Left lung (tissue), 10 donors: ENCODE measurements around the gene NLN. TPM values are rescaled to one million over a fixed set of nuclear protein-coding genes. Genes with fewer than 3 reads are reported as not detected.

Experiments used
- ATAC-seq: fragments of 200-7000 bp; cut with Tn5 transposase; one replicate; pipeline ENCODE4 v1.9.1; 2020; ENCODE audit warnings: moderate library complexity
- DNase-seq, 4 donors: peaks; one replicate each; pipeline ENCODE4 v3.0.0-alpha.2; 2013 to 2020
- H3K27ac ChIP-seq, 2 donors: fragments of 200-600 bp; sonication (generic) in 1 of 2; one replicate each; pipeline versions ENCODE4 v1.5.0 to v1.8.0; 2020 to 2021
- H3K27me3 ChIP-seq, 2 donors: fragments of 200-600 bp; sonication (generic) in 1 of 2; one replicate each; pipeline versions ENCODE4 v1.5.0 to v1.8.0; 2020 to 2021
- H3K36me3 ChIP-seq, 2 donors: fragments of 200-600 bp; sonication (generic) in 1 of 2; one replicate each; pipeline versions ENCODE4 v1.5.0 to v1.8.0; 2020 to 2021
- H3K4me1 ChIP-seq, 2 donors: fragments of 200-600 bp; one replicate each; pipeline ENCODE4 v1.8.0; 2021
- H3K4me3 ChIP-seq, 2 donors: fragments of 200-600 bp; sonication (generic) in 1 of 2; one replicate each; pipeline versions ENCODE4 v1.5.0 to v1.8.0; 2020 to 2021; ENCODE audit warnings: mild to moderate bottlenecking in 1 of 2
- H3K9me3 ChIP-seq, 2 donors: fragments of 200-600 bp; sonication (generic) in 1 of 2; one replicate each; pipeline versions ENCODE4 v1.5.0 to v1.8.0; 2020 to 2021
- CTCF ChIP-seq, 2 donors: fragments of 200-600 bp; sonication (generic) in 1 of 2; IDR thresholded peaks; one replicate each; pipeline versions ENCODE4 v1.5.0 to v1.8.0; 2021; ENCODE audit warnings: antibody characterized with exemption in 2 of 2
- intact Hi-C, 2 donors: fragments of 100-400 bp; cut with DNase I; formaldehyde crosslinking; loops; one replicate each; pipeline versions ENCODE4 v1.11.2 to v1.14.2; 2022
- polyA plus RNA-seq, 6 donors: library from polyadenylated mRNA; unstranded; fragments of 120-200 nt; gene quantifications; one replicate each; pipeline ENCODE4 v1.2.1, GENCODE V29; 2013; ENCODE audit not compliant: insufficient read length in 6 of 6
- total RNA-seq, 2 donors: library from RNA; stranded (reverse); fragmentation: NEBNext Ultra II Directional; extraction: Animal tissue kit (Norgen Biotek cat#: 25700); gene quantifications; one replicate each; pipeline ENCODE4 v1.2.1, GENCODE V29; 2021
- donor health status: DM: no; HTN: yes; CAD: no.
- donor health status: DM: no; HTN: no; CAD: no.

The NLN gene
- total and polyA plus RNA-seq, 8 donors: 18.0 to 29.1 (median 22.3) TPM

DNA sequence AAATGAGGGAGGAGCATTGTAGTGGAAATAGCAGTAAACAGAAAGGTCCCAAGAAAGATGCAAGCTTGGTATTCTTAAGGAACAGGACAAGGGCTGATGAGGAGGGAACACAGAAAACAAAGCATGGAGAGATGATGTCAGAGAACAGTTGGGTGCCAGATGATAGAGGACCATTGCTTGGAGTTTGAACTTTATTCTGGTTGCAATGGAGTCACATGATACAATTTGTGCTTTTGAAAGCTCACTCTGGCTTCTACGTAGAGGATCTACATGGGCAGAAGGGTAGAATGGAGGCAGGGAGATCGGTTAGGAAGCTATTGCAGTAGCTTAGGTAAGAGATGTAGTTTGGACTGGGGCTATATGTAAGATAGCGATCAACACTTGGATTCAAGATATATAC, 39.9 kb upstream of the NLN start:
- no peaks in the 10 kb centered on the region for H3K27me3 ChIP-seq
- TF ChIP-seq CTCF (IDR thresholded peaks at IDR 0.05): no peak
- no peak overlapping the region for H3K27ac ChIP-seq
- H3K36me3 ChIP-seq: peaks cover 0 to 62% of the 10 kb centered on the region in 2 donors
- H3K4me3 ChIP-seq: no peak overlapping the region
- DNase-seq: no peak
- intact Hi-C loops: no loop called here
- no peak for ATAC-seq
- no peaks in the 10 kb centered on the region for H3K9me3 ChIP-seq
- no peaks in the 10 kb centered on the region for H3K4me1 ChIP-seq

- ATAC-seq (no peak), DNase-seq (no peak)
- H3K27me3 ChIP-seq: no peaks in the 10 kb centered on the region
- H3K4me3 ChIP-seq: no peak overlapping the region
- intact Hi-C loops: no loop called here
- TF ChIP-seq CTCF (IDR thresholded peaks at IDR 0.05): no peak
- no peak overlapping the region for H3K27ac ChIP-seq
- peaks cover 0 to 29% of the 10 kb centered on the region in 2 donors for H3K36me3 ChIP-seq
- H3K9me3 ChIP-seq: no peaks in the 10 kb centered on the region
- no peaks in the 10 kb centered on the region for H3K4me1 ChIP-seq
These were observed 28.9 kb upstream of the NLN start for GRCh38 chr5:65693121-65693520.

- ATAC-seq: no peak
- no peak overlapping the region for H3K27ac ChIP-seq
- intact Hi-C loops: no loop called here
These were observed 26.7 kb upstream of the NLN start for GRCh38 chr5:65695162-65695755.

GRCh38 chr5:65695896-65696295, 26.1 kb upstream of the NLN start:
- H3K36me3 ChIP-seq: peaks cover 0 to 38% of the 10 kb centered on the region in 2 donors
- no peak for ATAC-seq

More at GRCh38 chr5:65695162-65695755, 26.7 kb upstream of the NLN start:
- DNase-seq: no peak
- TF ChIP-seq CTCF (IDR thresholded peaks at IDR 0.05): no peak
- no peaks in the 10 kb centered on the region for H3K4me1 ChIP-seq
- H3K9me3 ChIP-seq: no peaks in the 10 kb centered on the region
- no peak overlapping the region for H3K4me3 ChIP-seq
- peaks cover 0 to 37% of the 10 kb centered on the region in 2 donors for H3K36me3 ChIP-seq
- no peaks in the 10 kb centered on the region for H3K27me3 ChIP-seq

GRCh38 chr5:65696892-65697291, 25.1 kb upstream of the NLN start:
- no peaks in the 10 kb centered on the region for H3K27me3 ChIP-seq
- H3K36me3 ChIP-seq: peaks cover 0 to 35% of the 10 kb centered on the region in 2 donors
- ATAC-seq (no peak), DNase-seq (no peak)
- intact Hi-C loops: no loop called here
- TF ChIP-seq CTCF (IDR thresholded peaks at IDR 0.05): no peak
- no peak overlapping the region for H3K27ac ChIP-seq
- no peaks in the 10 kb centered on the region for H3K4me1 ChIP-seq
- H3K4me3 ChIP-seq: no peak overlapping the region
- no peaks in the 10 kb centered on the region for H3K9me3 ChIP-seq

More at GRCh38 chr5:65695896-65696295, 26.1 kb upstream of the NLN start:
- no peak for TF ChIP-seq CTCF (IDR thresholded peaks at IDR 0.05)
- Histone ChIP-seq H3K27me3 (no peaks in the 10 kb centered on the region), H3K9me3 (no peaks in the 10 kb centered on the region), H3K27ac (no peak overlapping the region), H3K4me1 (no peaks in the 10 kb centered on the region), H3K4me3 (no peak overlapping the region)
- intact Hi-C loops: no loop called here
- no peak for DNase-seq
